HUES64 (cell line): Measurements from ENCODE around the gene ABCC9.
"Not testable (repeated sequence)": the region's sequence is repeated elsewhere in the genome, so short reads cannot be mapped to it uniquely, and the experiment has no call there.

ENCODE experiments used
- H3K27ac ChIP-seq: 2 replicates; pipeline ENCODE4 v1.7.0; 2013; ENCODE audit warnings: low read depth, low read length, inconsistent platforms
- H3K27me3 ChIP-seq: 2 replicates; pipeline ENCODE4 v1.6.1; 2013; ENCODE audit warnings: mild to moderate bottlenecking, low read length; ENCODE audit not compliant: insufficient read depth
- H3K36me3 ChIP-seq: 2 replicates; pipeline ENCODE4 v1.6.1; 2013; ENCODE audit warnings: mild to moderate bottlenecking, low read length; ENCODE audit not compliant: insufficient read depth
- H3K4me1 ChIP-seq: 2 replicates; pipeline ENCODE4 v1.6.1; 2013; ENCODE audit warnings: mild to moderate bottlenecking, low read length, moderate library complexity; ENCODE audit not compliant: insufficient read depth
- H3K4me3 ChIP-seq: 2 replicates; pipeline ENCODE4 v1.5.1; 2013; ENCODE audit warnings: mild to moderate bottlenecking, low read length, moderate library complexity
- H3K9ac ChIP-seq: 2 replicates; pipeline ENCODE4 v1.6.1; 2013; ENCODE audit warnings: mild to moderate bottlenecking, low read depth, low read length
- H3K9me3 ChIP-seq: 2 replicates; pipeline ENCODE4 v1.6.1; 2013; ENCODE audit warnings: low read depth, low read length; ENCODE audit not compliant: insufficient read depth
- WGBS: fragments of 150-250, 120-280 bp; methylation state at CpG from one replicate; pipeline ENCODE4 v1.1.7; 2013; ENCODE audit warnings: missing lambda C conversion rate; 5-methylcytosine and 5-hydroxymethylcytosine counted together

Gene ABCC9

DNA sequence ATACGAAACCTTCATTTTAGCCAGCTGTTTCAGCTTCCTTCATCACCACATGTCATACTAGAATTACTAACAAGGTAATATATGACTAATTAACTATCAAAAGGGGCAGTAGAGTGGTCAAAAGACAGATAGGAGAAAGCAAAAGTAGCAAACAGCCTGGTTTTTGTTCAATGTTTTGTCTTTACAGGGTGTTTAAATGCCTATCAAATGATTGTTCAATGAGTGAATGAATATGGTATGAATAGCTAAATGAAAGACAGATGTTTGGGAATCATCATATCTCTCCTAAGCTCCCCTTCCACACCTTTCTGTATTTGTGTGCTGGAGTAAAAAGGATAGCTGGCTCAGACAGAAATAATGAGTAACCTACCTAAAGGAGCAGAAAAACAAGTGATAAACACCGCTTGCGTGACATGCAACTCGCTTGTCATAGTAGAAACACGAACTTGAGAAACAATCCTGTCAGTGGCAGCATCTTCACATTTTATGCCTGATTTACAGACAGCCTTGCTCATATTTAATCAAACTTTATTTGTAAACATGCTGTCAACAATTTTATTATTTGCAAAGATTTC, 34.2 kb downstream of the ABCC9 start:
- no peak overlapping the region for H3K9ac ChIP-seq
- H3K27me3 ChIP-seq = no peaks in the 10 kb centered on the region
- no peak overlapping the region for H3K27ac ChIP-seq
- H3K36me3 ChIP-seq = no peaks in the 10 kb centered on the region
- no peaks in the 10 kb centered on the region for H3K9me3 ChIP-seq
- WGBS = 89% methylated on average over 5 of the region's 5 CpGs
- H3K4me3 ChIP-seq = no peak overlapping the region
- no peaks in the 10 kb centered on the region for H3K4me1 ChIP-seq

GRCh38 chr12:21899532-21899931, 41.7 kb downstream of the ABCC9 start:
- not testable (repeated sequence) for H3K9me3 ChIP-seq
- WGBS = 87% methylated on average over 9 of the region's 9 CpGs

DNA sequence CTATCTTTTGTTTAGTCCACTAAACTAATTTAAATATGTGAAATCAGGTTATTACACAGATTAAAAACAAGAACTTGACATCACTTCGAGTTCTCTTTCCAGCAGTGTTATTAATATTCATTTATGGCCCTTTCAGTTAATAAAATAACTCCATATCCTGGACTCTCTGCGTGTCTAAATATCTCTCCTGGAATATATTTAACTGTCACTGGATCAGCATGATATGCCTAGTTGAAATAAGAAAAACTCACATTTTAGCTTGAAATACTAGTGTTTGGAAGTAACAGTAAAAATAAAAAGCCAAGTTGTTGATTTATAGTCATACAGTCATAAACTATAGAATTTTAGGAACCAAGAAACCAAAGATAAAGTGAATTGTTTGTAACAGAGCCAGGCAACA, 45.6 kb downstream of the ABCC9 start:
- Histone ChIP-seq H3K27me3 (no peaks in the 10 kb centered on the region), H3K9me3 (no peaks in the 10 kb centered on the region), H3K4me3 (no peak overlapping the region), H3K27ac (no peak overlapping the region), H3K4me1 (no peaks in the 10 kb centered on the region), H3K9ac (no peak overlapping the region), H3K36me3 (no peaks in the 10 kb centered on the region)
- 92% methylated on average over 2 of the region's 2 CpGs for WGBS

More at GRCh38 chr12:21899532-21899931, 41.7 kb downstream of the ABCC9 start:
- H3K9ac ChIP-seq, H3K4me3 ChIP-seq, H3K27ac ChIP-seq, H3K4me1 ChIP-seq, H3K27me3 ChIP-seq, H3K36me3 ChIP-seq: not testable (repeated sequence)

DNA sequence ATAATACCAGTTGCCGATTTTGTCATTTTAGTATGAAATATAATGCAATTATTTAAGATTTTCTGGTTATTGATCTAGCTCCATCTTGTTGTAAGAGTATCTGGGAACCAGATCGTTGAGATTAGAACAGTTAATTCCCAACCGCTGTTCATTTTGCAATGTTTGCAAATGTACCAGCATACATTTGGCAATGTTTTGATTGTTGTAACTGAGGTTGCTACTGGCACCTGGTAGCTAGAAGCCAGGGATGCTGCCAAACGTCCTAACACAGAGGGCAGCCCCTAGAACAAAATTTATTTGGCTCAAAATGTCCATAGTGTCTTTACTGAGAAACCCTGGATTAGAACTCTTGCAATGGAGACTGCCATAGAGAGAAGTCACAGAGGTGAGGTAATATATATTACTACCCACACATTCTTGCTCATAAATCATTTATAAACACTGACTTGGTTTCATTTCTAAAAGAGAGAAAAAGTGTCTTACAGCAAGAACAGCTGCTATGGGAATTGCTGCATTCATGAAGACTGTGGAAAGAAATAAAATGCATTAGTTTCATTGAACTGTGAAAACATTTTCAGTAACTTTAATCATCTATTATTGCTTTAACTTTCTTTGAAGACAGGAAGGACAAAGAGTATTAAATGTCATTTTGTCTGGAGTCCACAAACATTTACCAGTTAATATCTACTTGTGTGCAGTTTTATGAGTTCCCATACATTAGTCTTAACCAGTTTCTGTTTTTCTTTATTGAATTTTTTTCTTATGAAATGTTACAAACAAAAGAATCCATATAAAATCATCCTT, 46.2 kb downstream of the ABCC9 start:
- 85% methylated on average over 4 of the region's 4 CpGs for WGBS
- H3K9me3 ChIP-seq = no peaks in the 10 kb centered on the region
- no peaks in the 10 kb centered on the region for H3K27me3 ChIP-seq
- H3K4me1 ChIP-seq = no peaks in the 10 kb centered on the region
- no peak overlapping the region for H3K27ac ChIP-seq
- no peaks in the 10 kb centered on the region for H3K36me3 ChIP-seq
- H3K4me3 ChIP-seq = no peak overlapping the region
- no peak overlapping the region for H3K9ac ChIP-seq

DNA sequence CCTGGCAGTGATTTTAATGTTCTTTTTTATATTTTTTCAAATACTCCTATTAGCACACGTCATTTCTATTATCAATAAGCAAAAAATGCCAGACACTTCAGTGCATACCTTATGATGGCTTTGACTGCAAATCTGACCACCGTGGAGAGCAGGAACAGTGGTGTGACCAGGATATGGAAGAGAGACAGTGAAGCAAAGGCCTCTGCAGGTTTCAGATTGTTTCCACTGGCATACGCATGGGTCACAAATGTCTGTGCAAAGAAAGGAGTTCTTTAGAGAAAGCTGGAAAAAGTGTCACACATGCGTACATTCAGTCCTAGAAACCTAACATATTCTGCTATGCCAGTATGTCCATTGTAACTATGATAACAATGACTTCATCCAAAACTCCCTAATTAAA, 47.3 kb downstream of the ABCC9 start:
- Histone ChIP-seq H3K9me3 (no peaks in the 10 kb centered on the region), H3K4me3 (no peak overlapping the region), H3K36me3 (no peaks in the 10 kb centered on the region), H3K27me3 (no peaks in the 10 kb centered on the region), H3K4me1 (no peaks in the 10 kb centered on the region), H3K27ac (no peak overlapping the region), H3K9ac (no peak overlapping the region)
- WGBS = 90% methylated on average over 4 of the region's 4 CpGs

GRCh38 chr12:21892341-21892740, 48.9 kb downstream of the ABCC9 start:
- 89% methylated on average over 1 of the region's 1 CpG for WGBS

DNA sequence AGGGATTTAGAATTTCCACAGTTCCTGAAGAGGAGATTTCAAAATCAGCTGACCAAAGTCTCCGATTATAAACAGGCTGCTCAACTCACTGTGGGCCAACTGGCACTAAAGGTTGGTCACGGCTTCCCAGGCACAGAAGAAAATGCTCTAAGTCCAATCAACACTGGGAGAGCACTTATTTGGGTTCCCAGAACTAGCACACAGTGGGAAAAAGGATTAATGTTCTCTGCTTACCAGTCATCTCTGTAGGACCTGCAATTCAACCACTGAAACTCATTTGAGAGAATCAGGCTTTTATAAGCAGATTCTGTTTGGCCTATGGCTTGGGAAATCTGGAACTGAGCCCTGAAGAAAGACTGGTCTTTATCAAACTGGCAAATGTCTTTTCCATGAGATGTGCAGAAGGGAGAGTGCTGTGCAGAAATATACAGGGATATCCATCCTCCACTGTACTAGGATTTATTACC, 49.4 kb downstream of the ABCC9 start:
- Histone ChIP-seq H3K9me3 (no peaks in the 10 kb centered on the region), H3K4me3 (no peak overlapping the region), H3K9ac (no peak overlapping the region), H3K4me1 (no peaks in the 10 kb centered on the region), H3K27me3 (no peaks in the 10 kb centered on the region), H3K27ac (no peak overlapping the region), H3K36me3 (no peaks in the 10 kb centered on the region)
- 89% methylated on average over 2 of the region's 2 CpGs for whole genome bisulfite sequencing

More at GRCh38 chr12:21892341-21892740, 48.9 kb downstream of the ABCC9 start:
- Histone ChIP-seq H3K27ac (no peak overlapping the region), H3K4me1 (no peaks in the 10 kb centered on the region), H3K27me3 (no peaks in the 10 kb centered on the region), H3K9me3 (no peaks in the 10 kb centered on the region), H3K9ac (no peak overlapping the region), H3K36me3 (no peaks in the 10 kb centered on the region), H3K4me3 (no peak overlapping the region)

GRCh38 chr12:21888276-21888863, 52.9 kb downstream of the ABCC9 start:
- H3K4me3 ChIP-seq = no peak overlapping the region
- no peaks in the 10 kb centered on the region for H3K36me3 ChIP-seq
- no peaks in the 10 kb centered on the region for H3K9me3 ChIP-seq
- no peaks in the 10 kb centered on the region for H3K27me3 ChIP-seq
- H3K4me1 ChIP-seq = no peaks in the 10 kb centered on the region
- H3K9ac ChIP-seq = no peak overlapping the region
- 95% methylated on average over 2 of the region's 2 CpGs for WGBS
- H3K27ac ChIP-seq = no peak overlapping the region

DNA sequence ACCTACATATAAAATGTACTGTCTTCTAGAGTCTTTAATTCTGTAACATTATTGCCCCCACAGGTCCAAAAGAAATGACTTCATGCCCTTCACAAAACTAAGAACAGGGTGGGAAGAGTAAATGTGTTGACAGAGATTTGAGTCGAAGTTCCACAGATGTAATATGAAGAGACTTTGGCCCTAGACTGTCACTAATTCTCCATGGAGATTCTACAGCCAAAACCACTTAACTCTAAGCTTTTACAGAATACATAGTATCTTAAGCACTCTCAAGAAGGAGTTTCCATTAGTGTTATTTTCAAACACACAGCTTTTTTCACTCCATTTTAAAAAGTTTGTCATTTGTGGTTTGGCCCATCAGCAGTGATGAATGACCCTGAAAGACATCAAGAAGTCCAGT, 56.3 kb downstream of the ABCC9 start:
- Histone ChIP-seq H3K9ac (no peak overlapping the region), H3K27ac (no peak overlapping the region), H3K9me3 (no peaks in the 10 kb centered on the region), H3K27me3 (no peaks in the 10 kb centered on the region), H3K36me3 (no peaks in the 10 kb centered on the region), H3K4me3 (no peak overlapping the region), H3K4me1 (no peaks in the 10 kb centered on the region)
- WGBS = no CpG with 5 or more reads among the region's 1 CpG

GRCh38 chr12:21882635-21883034, 58.6 kb downstream of the ABCC9 start:
- Histone ChIP-seq H3K27ac (no peak overlapping the region), H3K9ac (no peak overlapping the region), H3K9me3 (no peaks in the 10 kb centered on the region), H3K36me3 (no peaks in the 10 kb centered on the region), H3K27me3 (no peaks in the 10 kb centered on the region), H3K4me1 (no peaks in the 10 kb centered on the region), H3K4me3 (no peak overlapping the region)
- 97% methylated on average over 4 of the region's 4 CpGs for WGBS

GRCh38 chr12:21881965-21882364, 59.3 kb downstream of the ABCC9 start:
- Histone ChIP-seq H3K4me1 (no peaks in the 10 kb centered on the region), H3K27ac (no peak overlapping the region), H3K36me3 (no peaks in the 10 kb centered on the region), H3K9ac (no peak overlapping the region), H3K27me3 (no peaks in the 10 kb centered on the region), H3K4me3 (no peak overlapping the region), H3K9me3 (no peaks in the 10 kb centered on the region)
- WGBS = 94% methylated on average over 4 of the region's 4 CpGs
